Non-pigmented ciliary epithelial cell (primary cell): ENCODE results near the gene TPSG1.

Experiments
- DNase-seq: peaks from one replicate; pipeline ENCODE4 v3.0.0-alpha.2; 2010; ENCODE audit warnings: low read depth

The TPSG1 gene

DNA sequence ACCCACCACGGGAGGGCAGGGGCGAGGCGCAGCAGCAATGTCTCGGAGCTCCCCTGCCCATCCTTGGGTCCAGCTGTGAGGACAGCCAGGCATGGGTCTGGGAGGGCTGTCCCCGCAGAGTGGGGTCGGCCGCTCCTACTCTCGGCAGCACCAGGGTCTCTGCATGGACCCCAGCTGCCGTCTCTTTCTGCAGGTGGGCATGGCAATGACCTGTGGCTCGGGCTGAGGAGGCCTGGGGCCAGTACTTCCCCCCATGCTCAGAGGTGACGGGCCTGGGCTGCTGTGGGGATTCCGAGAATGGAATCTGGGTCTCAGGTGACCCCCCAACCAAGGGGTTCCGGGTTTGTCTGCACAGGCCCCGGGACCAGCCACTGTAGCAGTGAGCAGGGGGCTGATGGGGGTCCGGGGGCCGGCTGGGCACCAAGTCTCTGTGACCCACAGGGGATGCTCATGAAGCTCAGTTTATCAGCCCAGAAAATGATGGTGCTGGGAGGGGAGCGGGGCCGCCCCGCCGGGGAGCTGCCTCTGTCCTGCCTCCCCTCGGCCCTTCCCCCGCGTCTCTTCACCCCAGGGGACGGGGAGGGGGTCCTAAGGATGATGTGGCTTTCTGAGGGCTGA lies 48.7 kb downstream of the TPSG1 start:
- no peak for DNase-seq

DNA sequence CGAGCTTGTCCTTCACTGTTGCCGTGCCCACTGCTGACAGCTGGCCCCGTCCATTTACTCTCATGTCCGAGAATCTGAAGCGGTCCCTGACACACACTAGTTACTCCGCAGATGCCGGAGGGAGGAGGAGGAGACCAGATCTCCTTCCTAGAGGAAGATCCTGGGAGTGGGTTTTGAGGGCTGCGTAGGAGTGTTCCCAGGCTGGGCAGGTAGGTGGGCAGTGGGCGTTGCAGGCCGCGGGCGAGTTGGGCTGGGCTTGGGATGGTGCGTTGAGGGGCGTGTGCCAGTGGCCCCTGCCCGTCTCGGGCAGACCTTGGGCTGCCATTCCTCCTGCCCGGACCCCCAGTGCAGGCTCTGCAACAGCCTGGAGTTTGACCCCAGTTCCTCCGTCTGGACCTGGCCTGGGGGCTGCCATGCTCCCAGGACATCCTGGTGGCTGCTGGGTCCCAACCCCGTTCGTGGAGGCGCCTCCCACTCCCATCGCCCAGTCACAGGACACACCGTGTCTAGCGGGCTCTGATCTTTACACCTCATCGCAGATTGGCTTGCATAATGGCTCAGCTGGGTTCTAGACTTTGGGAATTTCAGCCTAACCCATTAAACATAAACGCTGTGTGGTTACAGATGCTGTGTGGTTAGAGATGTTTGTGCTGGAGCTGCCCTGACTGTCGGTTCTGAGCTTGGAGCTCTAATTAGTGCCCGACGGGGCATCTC lies 49.3 kb downstream of the TPSG1 start:
- no peak for DNase-seq

DNA sequence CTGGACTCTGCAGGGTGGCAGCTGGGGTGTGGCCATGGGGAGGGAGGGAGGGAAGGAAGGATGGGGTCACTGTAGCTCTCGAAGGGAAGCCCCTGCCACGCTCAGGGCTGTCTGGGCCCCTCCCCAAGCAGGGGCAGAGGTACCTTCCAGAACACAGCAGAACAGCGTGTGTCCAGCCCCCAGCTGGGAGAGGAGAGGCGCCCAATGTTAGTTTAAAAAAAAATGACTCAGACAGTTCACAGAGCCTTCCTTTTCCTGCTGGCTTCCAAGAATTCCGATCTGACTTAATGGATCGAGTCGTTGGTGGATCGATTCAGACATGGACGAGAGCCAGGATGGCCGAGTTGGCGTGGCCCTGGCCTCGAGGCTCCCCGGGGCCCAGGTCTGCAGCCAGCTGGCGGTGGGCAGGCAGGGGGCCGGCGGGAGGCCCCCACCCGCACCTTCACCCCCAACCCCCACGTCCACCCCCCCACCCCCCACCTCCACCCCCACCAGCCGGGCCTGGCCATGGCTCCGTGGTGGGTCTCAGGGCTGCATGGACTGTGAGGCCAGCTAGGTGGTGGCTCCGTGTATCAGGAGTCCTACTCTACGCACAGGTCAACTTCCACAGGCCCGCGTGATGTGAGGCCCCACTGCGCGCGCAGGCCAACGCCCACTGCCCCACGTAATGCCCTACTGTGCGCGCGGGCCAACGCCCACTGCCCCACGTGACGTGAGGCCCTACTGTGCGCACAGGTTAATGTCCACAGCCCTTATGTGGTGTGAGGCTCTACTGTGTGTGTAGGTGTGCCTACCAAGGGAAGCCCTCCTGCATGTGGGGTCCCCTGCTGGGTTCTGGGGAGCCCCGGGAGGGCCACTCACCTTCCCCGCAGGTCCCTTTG lies 50.4 kb downstream of the TPSG1 start:
- no peak for DNase-seq

DNA sequence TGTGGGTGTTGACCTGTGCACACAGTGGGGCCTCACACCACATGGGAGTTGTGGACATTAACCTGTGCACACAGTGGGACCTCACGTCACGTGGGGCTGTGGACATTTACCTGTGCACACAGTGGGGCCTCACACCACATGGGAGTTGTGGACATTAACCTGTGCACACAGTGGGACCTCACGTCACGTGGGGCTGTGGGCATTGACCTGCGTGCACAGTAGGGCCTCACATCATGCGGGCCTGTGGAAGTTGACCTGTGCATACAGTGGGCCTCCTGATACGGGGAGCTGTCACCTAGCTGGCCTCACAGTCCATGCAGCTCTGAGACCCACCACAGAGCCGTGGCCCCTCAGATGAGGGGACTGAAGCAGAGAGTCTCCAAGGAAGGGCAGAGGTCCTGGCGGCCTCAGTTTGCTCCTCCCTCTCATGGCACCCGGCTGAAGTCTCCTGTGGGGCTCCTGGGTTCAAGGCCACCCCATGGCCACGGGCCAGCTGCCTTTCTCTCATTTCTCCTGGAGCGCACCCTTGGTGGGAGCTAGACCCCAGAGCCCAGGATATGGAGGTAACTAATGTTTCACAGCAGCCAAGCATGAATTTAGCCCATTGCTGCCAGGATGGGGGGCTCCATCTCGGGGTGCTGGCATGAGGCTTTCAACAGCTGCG lies 51.1 kb downstream of the TPSG1 start:
- DNase-seq = no peak

DNA sequence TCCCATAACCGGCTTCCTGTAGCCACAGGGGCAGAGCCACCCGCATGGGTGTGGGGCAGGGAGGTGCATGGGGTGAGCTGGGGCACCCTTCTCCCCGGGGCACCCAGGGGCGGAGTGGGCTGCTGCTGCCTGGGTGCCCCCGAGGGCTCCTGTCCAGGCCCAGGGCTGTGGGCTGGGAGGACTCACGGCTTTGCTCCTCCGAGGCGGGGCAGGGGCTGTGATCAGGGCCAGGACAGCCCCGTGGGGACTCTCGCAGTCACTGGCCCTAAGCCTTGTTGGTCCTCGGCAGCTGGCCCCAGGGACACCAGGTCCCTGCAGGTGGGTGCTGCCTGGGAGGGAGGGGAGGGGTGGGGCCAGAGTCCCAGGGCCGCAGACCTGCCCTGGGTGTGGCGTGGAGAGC lies 52.4 kb downstream of the TPSG1 start:
- no peak for DNase-seq

DNA sequence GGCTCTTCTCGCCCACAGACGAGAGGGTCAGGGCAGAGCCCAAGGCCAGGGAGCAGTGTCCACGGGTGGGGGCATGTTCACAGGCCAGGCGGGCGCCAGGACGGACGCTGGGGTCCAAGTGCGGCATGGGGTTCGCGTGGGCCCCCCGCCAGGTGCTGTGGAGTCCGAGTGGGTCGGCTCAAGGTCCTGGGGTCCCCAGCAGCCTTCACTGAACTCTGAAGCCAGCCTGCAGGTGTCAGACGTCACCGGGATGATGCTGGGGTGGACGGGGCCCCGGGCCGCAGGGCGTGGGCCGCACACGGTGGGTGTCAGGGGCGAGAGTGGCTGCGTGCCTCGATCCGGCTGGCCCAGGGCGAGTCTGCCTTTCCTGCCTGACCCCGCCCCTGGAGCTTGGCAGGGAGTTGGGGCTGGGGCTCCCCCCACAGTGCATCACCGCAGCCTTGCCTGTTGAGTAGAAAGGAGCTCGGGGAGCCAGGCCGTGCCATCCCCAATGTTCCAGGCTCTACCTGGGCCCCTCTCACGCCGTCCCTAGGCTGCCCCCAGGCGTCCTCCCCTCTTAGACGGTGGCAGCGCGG lies 53.1 kb downstream of the TPSG1 start:
- DNase-seq = no peak
